Measurements from ENCODE around the gene ZNRF3. TPM values are rescaled to one million over a fixed set of nuclear protein-coding genes. Genes with fewer than 3 reads are reported as not detected.

The ZNRF3 gene
- total RNA-seq, 1 experiment from 2014 or later: 8.1 TPM

DNA sequence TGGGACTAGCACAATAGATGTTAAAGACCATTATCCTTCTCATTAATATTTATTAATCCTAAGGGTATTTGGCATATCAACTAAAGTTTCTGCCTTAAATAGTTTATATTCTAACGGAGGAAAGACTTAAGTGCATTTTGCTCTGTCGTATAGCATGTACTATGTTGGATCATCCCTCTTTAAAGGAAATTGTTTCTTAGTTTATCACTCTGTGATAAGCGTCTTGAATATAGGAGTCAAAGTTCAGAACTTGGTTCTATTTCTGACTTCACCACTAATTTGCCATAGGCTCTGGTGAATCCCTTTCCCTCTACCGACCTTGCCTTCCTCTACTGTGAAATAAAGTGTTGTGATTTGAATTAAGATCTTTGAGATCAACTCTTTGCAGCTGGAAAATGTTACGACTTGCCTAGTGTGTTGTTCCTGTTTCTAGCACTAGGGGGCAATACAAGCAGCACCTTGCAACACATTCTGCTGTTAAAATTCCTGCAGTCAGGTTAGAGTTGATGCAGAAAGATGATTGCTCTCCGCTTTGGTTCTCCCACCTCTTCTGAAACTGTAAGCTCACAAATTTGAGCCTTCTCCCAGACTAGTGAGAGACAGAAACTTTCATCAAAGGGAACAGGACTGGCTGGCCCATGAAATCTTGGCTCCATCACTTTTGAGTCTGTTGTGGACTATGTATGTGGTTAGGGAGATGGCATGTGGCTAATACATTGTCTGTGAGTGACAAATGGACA is 27.8 kb upstream of the ZNRF3 start:
- ATAC-seq: peak; percentile 57
- DNase-seq: peak; percentile 72
- no peaks in the 10 kb centered on the region for H3K36me3 ChIP-seq (ENCODE audit: low read depth, low read length)
- H3K27ac ChIP-seq (ENCODE audit: low read length): no peak overlapping the region
- intact Hi-C loops (cut with micrococcal nuclease): loop anchor here (1.0 kb wide), 1 partner anchor 185 kb away; no protein-coding TSS in a partner anchor
- H3K9me2 ChIP-seq (replicated peaks; ENCODE audit: low read length): no peaks in the 10 kb centered on the region
- H3K9me3 ChIP-seq (ENCODE audit: low read length): no peaks in the 10 kb centered on the region
- H3K79me2 ChIP-seq (ENCODE audit: low read length): no peaks in the 10 kb centered on the region
- H2AFZ ChIP-seq (ENCODE audit: low read length): no peak overlapping the region
- POLR2A ChIA-PET (ENCODE audit: unreplicated experiment): no interaction called here
- no peaks in the 10 kb centered on the region for H3K4me1 ChIP-seq (ENCODE audit: insufficient read depth, low read length)
- BruUV-seq (replicated peaks): no TSS peak
- H3F3A ChIP-seq (ENCODE audit: low read length, unreplicated experiment): no peaks in the 10 kb centered on the region
- H3K4me3 ChIP-seq (ENCODE audit: low read length): no peak overlapping the region
- no peak overlapping the region for H3K9ac ChIP-seq (ENCODE audit: low read length)
- H3K27me3 ChIP-seq (ENCODE audit: low read length): no peaks in the 10 kb centered on the region
- no peaks in the 10 kb centered on the region for H4K20me1 ChIP-seq (ENCODE audit: low read length)
- H3K4me2 ChIP-seq (ENCODE audit: low read length): no peak overlapping the region
- TF ChIP-seq EZH2 (IDR thresholded peaks at IDR 0.05; ENCODE audit: low read length, unreplicated experiment): no peak
- TF ChIP-seq, protein P1, sequence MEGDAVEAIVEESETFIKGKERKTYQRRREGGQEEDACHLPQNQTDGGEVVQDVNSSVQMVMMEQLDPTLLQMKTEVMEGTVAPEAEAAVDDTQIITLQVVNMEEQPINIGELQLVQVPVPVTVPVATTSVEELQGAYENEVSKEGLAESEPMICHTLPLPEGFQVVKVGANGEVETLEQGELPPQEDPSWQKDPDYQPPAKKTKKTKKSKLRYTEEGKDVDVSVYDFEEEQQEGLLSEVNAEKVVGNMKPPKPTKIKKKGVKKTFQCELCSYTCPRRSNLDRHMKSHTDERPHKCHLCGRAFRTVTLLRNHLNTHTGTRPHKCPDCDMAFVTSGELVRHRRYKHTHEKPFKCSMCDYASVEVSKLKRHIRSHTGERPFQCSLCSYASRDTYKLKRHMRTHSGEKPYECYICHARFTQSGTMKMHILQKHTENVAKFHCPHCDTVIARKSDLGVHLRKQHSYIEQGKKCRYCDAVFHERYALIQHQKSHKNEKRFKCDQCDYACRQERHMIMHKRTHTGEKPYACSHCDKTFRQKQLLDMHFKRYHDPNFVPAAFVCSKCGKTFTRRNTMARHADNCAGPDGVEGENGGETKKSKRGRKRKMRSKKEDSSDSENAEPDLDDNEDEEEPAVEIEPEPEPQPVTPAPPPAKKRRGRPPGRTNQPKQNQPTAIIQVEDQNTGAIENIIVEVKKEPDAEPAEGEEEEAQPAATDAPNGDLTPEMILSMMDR (conservative IDR thresholded peaks at IDR 0.05; ENCODE audit: low read depth, low read length): peak; percentile 84
- CTCF ChIA-PET: interaction anchor here (0.5 to 1.0 kb wide), 4 partner anchors 84 to 309 kb away, joined by 3 to 14 read pairs (median 6); no protein-coding TSS in a partner anchor

DNA sequence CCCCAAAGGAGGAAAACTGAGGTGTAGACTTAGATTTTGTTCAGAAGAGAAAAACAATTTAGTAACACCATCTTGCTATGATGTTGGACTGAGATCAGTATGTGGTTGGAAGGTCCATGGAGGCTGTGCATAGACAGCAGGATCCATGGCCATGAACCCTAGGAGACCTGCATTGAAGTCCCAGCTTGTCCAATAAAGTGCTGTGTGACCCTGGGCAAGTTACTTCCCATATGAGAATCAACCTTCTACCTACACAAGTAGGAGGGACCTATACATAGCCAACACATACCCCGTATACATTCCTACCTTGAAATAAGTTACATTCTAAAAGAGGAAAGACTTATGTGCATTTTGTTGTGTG is 27.3 kb upstream of the ZNRF3 start:
- Histone ChIP-seq H3K36me3 (ENCODE audit: low read depth, low read length) (no peaks in the 10 kb centered on the region), H2AFZ (ENCODE audit: low read length) (no peak overlapping the region), H3K4me2 (ENCODE audit: low read length) (no peak overlapping the region), H3F3A (ENCODE audit: low read length, unreplicated experiment) (no peaks in the 10 kb centered on the region), H4K20me1 (ENCODE audit: low read length) (no peaks in the 10 kb centered on the region), H3K4me3 (ENCODE audit: low read length) (no peak overlapping the region), H3K9ac (ENCODE audit: low read length) (no peak overlapping the region), H3K9me2 (replicated peaks; ENCODE audit: low read length) (no peaks in the 10 kb centered on the region), H3K27ac (ENCODE audit: low read length) (no peak overlapping the region), H3K79me2 (ENCODE audit: low read length) (no peaks in the 10 kb centered on the region), H3K27me3 (ENCODE audit: low read length) (no peaks in the 10 kb centered on the region), H3K4me1 (ENCODE audit: insufficient read depth, low read length) (no peaks in the 10 kb centered on the region), H3K9me3 (ENCODE audit: low read length) (no peaks in the 10 kb centered on the region)
- TF ChIP-seq, protein P1 (conservative IDR thresholded peaks at IDR 0.05; ENCODE audit: low read depth, low read length): no peak
- TF ChIP-seq EZH2phosphoT487 (IDR thresholded peaks at IDR 0.05; ENCODE audit: borderline replicate concordance, low read length) (no peak), EZH2 (IDR thresholded peaks at IDR 0.05; ENCODE audit: low read length, unreplicated experiment) (no peak)
- ATAC-seq (no peak), DNase-seq (no peak)
- POLR2A ChIA-PET (ENCODE audit: unreplicated experiment): no interaction called here
- CTCF ChIA-PET: interaction anchor here (1.0 kb wide), 1 partner anchor 185 kb away, joined by 6 read pairs; no protein-coding TSS in a partner anchor
- intact Hi-C loops (cut with micrococcal nuclease): loop anchor here (1.0 kb wide), 1 partner anchor 184 kb away; no protein-coding TSS in a partner anchor
- BruUV-seq (replicated peaks): no TSS peak

DNA sequence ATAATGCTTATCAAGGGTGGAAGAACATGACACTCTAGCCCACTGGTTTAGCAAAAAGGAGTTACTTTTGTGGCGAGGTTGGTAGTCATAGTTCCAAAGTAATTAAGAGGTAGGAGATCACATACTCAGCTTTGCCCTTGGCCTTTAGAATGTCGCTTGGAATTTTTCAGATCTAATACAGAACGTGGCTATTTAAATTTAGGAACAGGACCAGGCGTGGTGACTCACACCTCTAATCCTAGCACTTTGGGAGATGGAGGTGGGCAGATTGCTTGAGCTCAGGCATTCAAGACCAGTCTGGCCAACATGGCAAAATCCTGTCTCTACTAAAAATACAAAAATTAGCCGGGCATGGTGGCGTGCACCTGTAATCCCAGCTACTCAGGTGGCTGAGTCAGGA is 26.1 kb upstream of the ZNRF3 start:
- TF ChIP-seq, protein P1 (conservative IDR thresholded peaks at IDR 0.05; ENCODE audit: low read depth, low read length): no peak
- TF ChIP-seq EZH2 (IDR thresholded peaks at IDR 0.05; ENCODE audit: low read length, unreplicated experiment): no peak
- TF ChIP-seq EZH2phosphoT487 (IDR thresholded peaks at IDR 0.05; ENCODE audit: borderline replicate concordance, low read length): no peak
- H3K9me3 ChIP-seq (ENCODE audit: low read length): no peaks in the 10 kb centered on the region
- H3K27me3 ChIP-seq (ENCODE audit: low read length): no peaks in the 10 kb centered on the region
- no peak overlapping the region for H3K27ac ChIP-seq (ENCODE audit: low read length)
- H3K79me2 ChIP-seq (ENCODE audit: low read length): no peaks in the 10 kb centered on the region
- H4K20me1 ChIP-seq (ENCODE audit: low read length): no peaks in the 10 kb centered on the region
- no peak overlapping the region for H3K4me3 ChIP-seq (ENCODE audit: low read length)
- BruUV-seq (replicated peaks): no TSS peak
- no peaks in the 10 kb centered on the region for H3K36me3 ChIP-seq (ENCODE audit: low read depth, low read length)
- H2AFZ ChIP-seq (ENCODE audit: low read length): no peak overlapping the region
- H3K9me2 ChIP-seq (replicated peaks; ENCODE audit: low read length): no peaks in the 10 kb centered on the region
- no peak overlapping the region for H3K9ac ChIP-seq (ENCODE audit: low read length)
- no peaks in the 10 kb centered on the region for H3K4me1 ChIP-seq (ENCODE audit: insufficient read depth, low read length)
- H3F3A ChIP-seq (ENCODE audit: low read length, unreplicated experiment): no peaks in the 10 kb centered on the region
- ATAC-seq (no peak), DNase-seq (no peak)
- intact Hi-C loops (cut with micrococcal nuclease): no loop called here
- ChIA-PET CTCF (no interaction called here), POLR2A (ENCODE audit: unreplicated experiment) (no interaction called here)
- no peak overlapping the region for H3K4me2 ChIP-seq (ENCODE audit: low read length)
